Ramos (cell line): ENCODE results near the gene SDR42E2.

Experiments
- in situ Hi-C: fragments of 300-500 bp; cut with MboI; formaldehyde crosslinking; loops from one replicate; pipeline ENCODE4 v1.14.3; 2022; ENCODE audit warnings: low sequenced_read_pairs; ENCODE audit not compliant: unreplicated experiment

The SDR42E2 gene

GRCh38 chr16:22233037-22233372 lies 70.7 kb downstream of the SDR42E2 start:
- in situ Hi-C loops, result no loop called here

GRCh38 chr16:22235839-22236745 lies 73.8 kb downstream of the SDR42E2 start:
- in situ Hi-C loops, result no loop called here

- in situ Hi-C loops, result no loop called here
Observed at GRCh38 chr16:22239131-22239805, 77.0 kb downstream of the SDR42E2 start.

- in situ Hi-C loops, result no loop called here
Observed at GRCh38 chr16:22240023-22240710, 77.9 kb downstream of the SDR42E2 start.
